Activated CD4-positive, alpha-beta memory T cell treated with anti-CD3 and anti-CD28 coated beads, Interleukin-2, amount 10 ng/mL, durations not matched to agents 7 days and 5 days (primary cell): ENCODE results near the gene HEPHL1. TPM values are rescaled to one million over a fixed set of nuclear protein-coding genes. Genes with fewer than 3 reads are reported as not detected.

ENCODE experiments used
- CTCF ChIA-PET: fragments of 350-600 bp; sonication (Branson Sonifier 250); formaldehyde crosslinking; loops from one replicate; lab custom pipeline; 2021; ENCODE audit warnings: antibody characterized with exemption, inconsistent platforms; lab: Charles Lee
- POLR2A ChIA-PET: fragments of 350-600 bp; sonication (Branson Sonifier 250); formaldehyde crosslinking; loops from one replicate; lab custom pipeline; 2021; ENCODE audit warnings: antibody characterized with exemption; lab: Charles Lee
- DNase-seq: peaks from one replicate; pipeline ENCODE4 v3.0.0-alpha.2; 2020
- H3K27ac Mint-ChIP-seq: one replicate; pipeline ENCODE4 v1.8.0; 2021; ENCODE audit warnings: mild to moderate bottlenecking, mixed read lengths
- H3K27me3 Mint-ChIP-seq: one replicate; pipeline ENCODE4 v1.8.0; 2021; ENCODE audit warnings: mixed read lengths
- H3K36me3 Mint-ChIP-seq: one replicate; pipeline ENCODE4 v1.8.0; 2021; ENCODE audit warnings: low read depth, mixed read lengths
- H3K4me1 Mint-ChIP-seq: one replicate; pipeline ENCODE4 v1.8.0; 2021; ENCODE audit warnings: mixed read lengths
- H3K4me3 Mint-ChIP-seq: one replicate; pipeline ENCODE4 v1.8.0; 2021; ENCODE audit warnings: mild to moderate bottlenecking, mixed read lengths
- H3K9me3 Mint-ChIP-seq: one replicate; pipeline ENCODE4 v1.8.0; 2021; ENCODE audit warnings: mixed read lengths
- total RNA-seq, 2 experiments: library from RNA; stranded (reverse); gene quantifications; one replicate each; pipeline ENCODE4 v1.2.3, GENCODE V29; 2021

HEPHL1 gene
- total RNA-seq, 2 experiments from 2014 or later, result not detected

DNA sequence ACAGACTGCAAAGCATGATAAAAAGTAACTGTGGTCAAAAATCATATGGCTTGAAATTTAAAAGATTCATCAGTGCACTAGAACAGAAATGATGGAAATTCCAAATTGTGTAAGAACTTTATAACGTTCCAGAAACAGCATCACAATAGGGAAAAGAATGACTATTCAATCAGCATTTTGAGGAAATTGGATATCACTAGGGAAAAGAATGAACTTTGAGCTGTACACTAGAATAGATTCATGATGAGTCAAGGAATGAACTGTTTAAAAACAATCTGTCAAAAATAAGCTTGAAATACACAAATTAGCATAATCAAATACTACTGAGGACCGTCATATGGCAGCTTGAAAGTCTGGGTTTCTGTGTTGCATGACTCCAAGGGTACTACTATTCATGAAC is 20.5 kb upstream of the HEPHL1 start:
- Mint-ChIP-seq H3K4me1 (no peaks in the 10 kb centered on the region), H3K4me3 (no peak overlapping the region), H3K27me3 (no peaks in the 10 kb centered on the region), H3K9me3 (peaks cover 3% of the 10 kb centered on the region), H3K27ac (no peak overlapping the region), H3K36me3 (no peaks in the 10 kb centered on the region)
- ChIA-PET CTCF (no interaction called here), POLR2A (no interaction called here)
- DNase-seq, result no peak

DNA sequence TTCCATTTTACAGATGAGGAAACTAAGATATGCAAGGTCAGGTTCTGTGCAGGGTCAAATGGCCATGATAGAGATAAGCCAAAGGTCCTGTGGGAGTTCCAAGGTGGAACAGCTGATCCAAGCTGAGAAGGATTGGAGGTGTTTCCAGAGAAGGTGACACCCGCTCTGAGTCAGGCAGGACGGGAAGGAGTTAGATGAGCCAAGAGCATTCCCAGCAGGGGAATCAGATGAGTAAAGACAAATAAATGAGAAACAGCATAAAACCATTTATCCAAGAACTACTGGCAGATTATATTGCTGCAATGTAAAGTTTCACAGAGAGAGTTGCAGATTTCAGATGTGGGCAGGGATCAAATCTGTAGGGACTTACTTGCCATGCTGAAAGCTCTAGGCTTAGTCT is 18.9 kb upstream of the HEPHL1 start:
- Mint-ChIP-seq H3K36me3 (no peaks in the 10 kb centered on the region), H3K4me1 (no peaks in the 10 kb centered on the region), H3K9me3 (peaks cover 3% of the 10 kb centered on the region), H3K27me3 (no peaks in the 10 kb centered on the region), H3K27ac (no peak overlapping the region), H3K4me3 (no peak overlapping the region)
- CTCF ChIA-PET, result no interaction called here
- DNase-seq, result no peak
- POLR2A ChIA-PET, result no interaction called here

DNA sequence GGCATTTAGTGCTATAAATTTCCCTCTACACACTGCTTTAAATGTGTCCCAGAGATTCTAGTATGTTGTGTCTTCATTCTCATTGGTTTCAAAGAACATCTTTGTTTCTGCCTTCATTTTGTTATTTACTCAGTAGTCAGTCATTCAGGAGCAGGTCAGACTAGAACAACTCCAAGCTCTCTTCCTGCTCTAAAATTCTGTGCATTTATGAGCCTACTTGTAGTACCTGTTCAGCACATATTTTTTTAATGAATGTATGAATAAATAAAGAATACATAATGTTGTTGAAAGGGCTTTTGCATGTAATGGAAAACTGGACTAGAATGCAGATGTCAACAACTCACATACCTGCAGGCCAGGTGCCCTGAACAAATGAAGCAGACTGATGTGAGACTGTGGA is 13.7 kb upstream of the HEPHL1 start:
- Mint-ChIP-seq H3K27ac (no peak overlapping the region), H3K9me3 (no peaks in the 10 kb centered on the region), H3K27me3 (no peaks in the 10 kb centered on the region), H3K36me3 (no peaks in the 10 kb centered on the region), H3K4me1 (no peaks in the 10 kb centered on the region), H3K4me3 (no peak overlapping the region)
- no peak for DNase-seq
- ChIA-PET POLR2A (no interaction called here), CTCF (no interaction called here)

DNA sequence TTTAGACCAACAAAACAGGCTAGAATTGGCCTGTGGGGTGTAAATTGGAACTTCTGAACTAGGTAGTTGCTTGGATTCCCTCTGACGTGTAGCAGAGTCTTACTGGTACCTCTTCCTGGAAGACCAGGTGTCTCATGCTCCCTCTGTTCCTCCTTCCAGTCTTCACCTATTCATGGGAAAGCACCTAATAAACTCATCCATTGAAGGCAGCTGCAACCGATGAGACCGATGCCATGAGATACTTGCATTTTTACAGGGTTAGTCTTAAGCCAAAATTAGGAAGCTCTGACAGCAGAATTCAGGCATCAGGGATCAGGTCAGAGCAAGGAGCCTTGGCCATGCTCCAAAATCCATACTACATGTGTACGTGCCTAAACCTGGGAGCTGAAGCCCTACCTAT is 13.2 kb upstream of the HEPHL1 start:
- ChIA-PET POLR2A (no interaction called here), CTCF (no interaction called here)
- DNase-seq, result no peak
- Mint-ChIP-seq H3K27me3 (no peaks in the 10 kb centered on the region), H3K27ac (no peak overlapping the region), H3K4me1 (no peaks in the 10 kb centered on the region), H3K9me3 (no peaks in the 10 kb centered on the region), H3K4me3 (no peak overlapping the region), H3K36me3 (no peaks in the 10 kb centered on the region)

DNA sequence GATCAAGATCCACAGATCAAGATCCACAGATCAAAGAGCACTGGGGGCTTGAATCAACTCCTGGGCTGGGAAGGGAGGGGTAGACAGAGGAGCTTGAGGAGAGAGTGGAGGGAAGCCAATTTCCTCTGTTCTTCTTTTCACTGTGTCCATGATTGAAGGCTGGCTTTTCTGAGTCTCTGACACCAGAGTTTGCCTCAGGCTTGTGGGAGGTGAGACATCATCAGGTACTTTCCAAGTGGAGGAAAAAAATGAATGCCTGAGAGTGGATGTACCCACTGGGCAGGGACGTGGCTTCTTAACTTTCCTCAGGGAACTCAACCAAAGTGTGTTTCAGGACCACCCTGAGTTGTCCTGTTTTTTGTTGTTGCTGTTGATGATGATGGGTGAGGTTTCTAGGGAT is 11.0 kb upstream of the HEPHL1 start:
- CTCF ChIA-PET, result no interaction called here
- no peak for DNase-seq
- Mint-ChIP-seq H3K4me1 (no peaks in the 10 kb centered on the region), H3K27ac (no peak overlapping the region), H3K9me3 (no peaks in the 10 kb centered on the region), H3K4me3 (no peak overlapping the region), H3K36me3 (no peaks in the 10 kb centered on the region), H3K27me3 (no peaks in the 10 kb centered on the region)
- POLR2A ChIA-PET, result no interaction called here

DNA sequence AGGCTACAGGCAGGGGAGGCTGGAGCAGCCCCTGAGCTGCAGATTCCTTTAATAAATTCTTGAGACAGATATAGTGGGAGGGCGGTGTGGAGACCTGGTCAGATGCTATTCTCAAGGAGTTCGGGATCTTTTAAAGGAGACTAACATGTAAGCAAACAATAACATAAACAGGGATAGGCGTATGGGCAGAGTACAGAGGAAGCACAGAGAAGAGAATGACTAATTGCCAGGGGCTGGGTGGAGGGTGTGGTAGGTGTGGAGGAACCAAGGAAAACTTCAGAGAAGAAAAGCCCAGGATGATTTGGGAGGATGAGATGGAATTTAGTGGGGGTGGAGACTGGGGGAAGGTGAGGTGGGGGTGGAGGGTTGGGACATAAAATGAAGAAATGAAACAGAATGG is 9.7 kb upstream of the HEPHL1 start:
- H3K4me3 Mint-ChIP-seq, result no peak overlapping the region
- H3K4me1 Mint-ChIP-seq, result no peaks in the 10 kb centered on the region
- no peaks in the 10 kb centered on the region for H3K27me3 Mint-ChIP-seq
- ChIA-PET POLR2A (no interaction called here), CTCF (no interaction called here)
- H3K36me3 Mint-ChIP-seq, result no peaks in the 10 kb centered on the region
- DNase-seq, result no peak
- H3K9me3 Mint-ChIP-seq, result no peaks in the 10 kb centered on the region
- no peak overlapping the region for H3K27ac Mint-ChIP-seq

DNA sequence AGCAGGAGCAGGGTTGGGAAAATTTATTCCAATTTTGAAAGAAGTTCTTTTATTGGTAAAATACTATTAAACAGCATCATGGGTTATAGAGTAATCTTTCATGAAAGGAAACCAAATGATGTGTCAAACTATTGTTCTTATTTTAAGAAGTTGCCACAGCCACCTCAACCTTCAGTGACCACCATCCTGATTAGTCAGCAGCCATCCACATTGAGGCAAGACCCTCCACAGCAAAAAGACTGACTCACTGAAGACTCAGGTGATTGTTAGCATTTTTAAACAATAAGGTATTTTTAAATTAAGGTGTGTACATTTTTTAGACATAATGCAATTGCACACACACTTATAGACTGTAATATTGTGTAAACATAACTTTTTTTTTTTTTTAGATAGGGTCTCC is 3.7 kb upstream of the HEPHL1 start:
- Mint-ChIP-seq H3K27ac (no peak overlapping the region), H3K4me3 (no peak overlapping the region), H3K27me3 (no peaks in the 10 kb centered on the region), H3K9me3 (no peaks in the 10 kb centered on the region), H3K36me3 (no peaks in the 10 kb centered on the region), H3K4me1 (no peaks in the 10 kb centered on the region)
- ChIA-PET POLR2A (no interaction called here), CTCF (no interaction called here)
- DNase-seq, result no peak

DNA sequence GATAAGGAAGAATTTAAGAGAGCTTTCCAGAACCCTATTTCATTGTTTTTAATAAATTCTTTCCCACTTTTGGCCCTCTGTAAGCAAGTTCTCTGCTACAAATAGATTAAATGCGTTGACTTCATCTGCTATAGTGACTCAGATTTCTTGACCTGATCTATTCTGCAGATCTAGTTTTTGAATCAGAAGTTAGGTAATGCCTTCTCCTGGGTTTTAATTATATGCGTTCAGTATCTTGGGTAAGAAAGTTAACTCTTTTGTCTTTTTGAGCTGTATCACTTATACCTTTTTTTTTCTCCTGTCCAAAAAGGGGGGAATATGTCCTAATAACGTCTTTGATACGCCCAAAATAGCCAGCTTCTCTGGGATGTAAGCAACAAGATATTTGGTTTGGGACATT is 2.4 kb upstream of the HEPHL1 start:
- no peak for DNase-seq
- H3K27ac Mint-ChIP-seq, result no peak overlapping the region
- no peaks in the 10 kb centered on the region for H3K4me1 Mint-ChIP-seq
- H3K27me3 Mint-ChIP-seq, result no peaks in the 10 kb centered on the region
- ChIA-PET CTCF (interaction anchor here (0.7 kb wide), 3 partner anchors 158 to 868 kb away, joined by 3 to 5 read pairs (median 4); no protein-coding TSS in a partner anchor), POLR2A (no interaction called here)
- no peaks in the 10 kb centered on the region for H3K36me3 Mint-ChIP-seq
- no peak overlapping the region for H3K4me3 Mint-ChIP-seq
- no peaks in the 10 kb centered on the region for H3K9me3 Mint-ChIP-seq

DNA sequence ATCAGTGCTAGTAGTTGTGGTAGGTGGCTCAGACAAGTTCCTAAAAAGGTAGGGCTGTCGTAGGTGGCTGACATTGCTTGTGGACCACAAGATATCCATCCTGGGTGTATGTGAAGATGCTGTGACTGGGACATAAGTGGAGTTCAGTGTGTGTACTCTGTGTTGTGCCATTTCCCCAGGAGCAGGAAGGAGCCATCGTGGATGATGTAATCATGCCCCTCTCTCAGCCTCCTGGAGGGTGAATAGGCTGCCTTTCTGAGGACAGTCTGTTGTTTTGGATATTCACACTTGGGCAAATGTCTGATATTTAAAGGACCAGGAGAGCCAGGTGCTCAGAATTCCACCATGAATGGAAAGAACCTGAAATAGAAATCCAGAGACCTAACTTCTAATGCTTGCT is 2.7 kb downstream of the HEPHL1 start:
- Mint-ChIP-seq H3K27me3 (no peaks in the 10 kb centered on the region), H3K36me3 (no peaks in the 10 kb centered on the region), H3K27ac (no peak overlapping the region), H3K4me1 (no peaks in the 10 kb centered on the region), H3K9me3 (no peaks in the 10 kb centered on the region), H3K4me3 (no peak overlapping the region)
- DNase-seq, result no peak
- ChIA-PET POLR2A (no interaction called here), CTCF (no interaction called here)

DNA sequence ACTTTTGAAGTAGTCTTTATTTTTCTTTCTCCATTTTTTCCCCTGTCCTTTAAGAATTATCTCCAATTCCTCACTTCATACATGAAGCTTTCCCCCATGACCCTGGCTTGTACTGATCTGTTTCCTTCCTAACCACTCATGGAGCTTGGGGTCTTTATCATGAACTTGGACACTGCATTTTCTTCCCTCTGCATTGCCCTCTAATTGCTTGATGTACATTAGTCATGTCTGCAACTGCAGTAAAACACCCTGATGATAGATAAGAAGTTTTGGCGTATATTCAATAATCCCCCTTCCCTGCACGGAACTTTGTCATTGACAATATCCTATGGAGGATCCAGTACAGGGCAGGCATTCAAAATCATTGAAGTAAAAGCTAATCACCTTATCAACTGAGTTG is 3.4 kb downstream of the HEPHL1 start:
- CTCF ChIA-PET, result no interaction called here
- Mint-ChIP-seq H3K27me3 (no peaks in the 10 kb centered on the region), H3K4me3 (no peak overlapping the region), H3K27ac (no peak overlapping the region), H3K4me1 (no peaks in the 10 kb centered on the region), H3K36me3 (no peaks in the 10 kb centered on the region), H3K9me3 (no peaks in the 10 kb centered on the region)
- DNase-seq, result no peak
- POLR2A ChIA-PET, result no interaction called here

DNA sequence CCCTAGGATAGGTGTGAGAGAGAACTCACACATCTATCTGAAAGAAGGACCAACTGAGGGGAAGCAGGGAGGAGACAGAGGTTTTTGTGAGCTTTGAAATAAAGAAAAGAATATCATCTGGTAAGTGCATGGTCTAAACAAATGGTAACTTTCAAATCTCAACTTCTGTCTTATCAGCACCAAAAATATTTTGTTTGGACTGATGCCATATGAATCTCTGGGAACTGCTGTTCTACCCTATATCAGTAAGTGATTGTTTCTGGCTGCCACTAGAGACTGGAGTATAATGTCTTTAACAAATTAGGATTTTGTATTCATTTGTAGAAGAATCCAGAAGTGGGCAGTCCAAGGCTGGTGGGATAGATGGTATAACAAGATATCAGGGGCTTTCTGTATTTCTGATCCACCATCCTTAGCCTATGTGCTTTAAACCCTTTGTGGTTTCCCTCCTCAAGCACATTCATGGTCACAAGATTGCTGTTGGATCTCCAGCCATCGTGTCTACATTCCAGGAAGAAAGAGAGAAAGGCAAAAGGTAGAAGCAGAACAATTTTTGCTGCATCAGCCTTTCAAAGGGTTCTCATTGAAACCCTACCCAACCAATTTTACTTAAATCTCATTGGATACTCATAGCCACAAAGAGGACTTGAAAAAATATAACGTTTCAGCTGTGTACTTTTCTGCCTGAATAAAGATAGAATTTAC is 4.7 kb downstream of the HEPHL1 start:
- no peak for DNase-seq
- Mint-ChIP-seq H3K9me3 (no peaks in the 10 kb centered on the region), H3K27ac (no peak overlapping the region), H3K4me3 (no peak overlapping the region), H3K4me1 (no peaks in the 10 kb centered on the region), H3K36me3 (no peaks in the 10 kb centered on the region), H3K27me3 (no peaks in the 10 kb centered on the region)
- POLR2A ChIA-PET, result no interaction called here
- CTCF ChIA-PET, result no interaction called here

DNA sequence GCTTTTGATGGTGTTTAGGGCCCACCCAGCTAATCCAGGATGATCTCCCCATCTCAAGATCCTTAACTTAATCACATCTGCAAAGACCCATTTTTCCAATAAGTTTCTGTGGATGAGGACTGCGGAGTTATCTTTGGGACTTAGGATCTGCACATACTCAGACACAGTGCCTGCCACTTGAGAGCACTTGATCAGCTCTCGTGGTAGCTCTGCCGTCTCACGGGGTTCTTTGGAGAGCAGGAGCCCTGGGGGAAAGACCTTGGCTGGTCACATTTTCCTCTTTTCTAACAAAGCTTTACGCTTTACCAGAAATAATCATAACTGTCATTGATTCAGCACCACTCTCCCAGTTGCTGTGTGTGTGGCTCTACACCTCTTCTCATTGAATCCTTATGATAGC is 6.1 kb downstream of the HEPHL1 start:
- Mint-ChIP-seq H3K27ac (no peak overlapping the region), H3K4me1 (no peaks in the 10 kb centered on the region)

DNA sequence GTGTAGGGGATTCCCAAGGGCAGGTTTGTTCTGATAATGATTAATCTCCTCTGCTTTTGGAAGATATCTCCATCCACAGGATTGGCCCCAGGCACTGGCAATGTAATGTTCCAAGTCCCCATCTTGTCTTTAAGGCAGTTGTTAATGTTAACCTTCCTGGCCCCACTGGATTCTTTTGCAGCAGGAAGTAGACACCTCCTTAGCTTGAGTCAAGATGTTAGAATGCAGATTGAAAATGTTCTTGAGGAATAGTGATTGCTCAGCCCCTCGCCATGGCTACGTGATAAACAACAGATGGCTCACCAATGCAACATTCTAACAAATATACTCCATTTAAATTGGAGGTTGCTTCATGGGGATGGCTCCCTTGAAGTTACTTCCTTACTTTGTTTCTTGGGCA is 7.3 kb downstream of the HEPHL1 start:
- CTCF ChIA-PET, result no interaction called here
- Mint-ChIP-seq H3K4me1 (no peaks in the 10 kb centered on the region), H3K27ac (no peak overlapping the region), H3K27me3 (no peaks in the 10 kb centered on the region), H3K36me3 (no peaks in the 10 kb centered on the region), H3K4me3 (no peak overlapping the region), H3K9me3 (no peaks in the 10 kb centered on the region)
- DNase-seq, result no peak
- POLR2A ChIA-PET, result no interaction called here

More for the DNA sequence above, 6.1 kb downstream of the HEPHL1 start:
- Mint-ChIP-seq H3K27me3 (no peaks in the 10 kb centered on the region), H3K9me3 (no peaks in the 10 kb centered on the region), H3K4me3 (no peak overlapping the region), H3K36me3 (no peaks in the 10 kb centered on the region)
- CTCF ChIA-PET, result no interaction called here
- DNase-seq, result no peak
- POLR2A ChIA-PET, result no interaction called here

DNA sequence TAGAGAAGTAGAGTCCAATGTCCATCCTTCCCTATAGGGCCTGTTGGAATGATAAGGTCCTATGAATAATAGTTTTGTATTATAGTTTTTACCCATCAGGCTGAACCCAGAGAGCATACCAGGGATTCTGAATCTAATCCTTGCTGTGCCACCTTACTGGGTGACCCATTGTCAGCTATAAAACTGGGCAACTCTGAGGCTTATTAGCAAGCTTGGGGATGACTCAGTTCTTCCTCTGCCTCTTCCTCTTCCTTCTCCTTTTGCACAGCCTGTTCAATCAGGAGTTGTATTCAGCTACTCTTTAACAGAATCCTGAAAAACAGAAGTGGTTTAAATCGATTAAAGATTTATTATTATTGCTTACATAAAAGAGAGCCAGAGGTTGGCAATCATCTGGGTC is 8.9 kb downstream of the HEPHL1 start:
- no peak overlapping the region for H3K4me3 Mint-ChIP-seq
- peaks cover 2% of the 10 kb centered on the region for H3K9me3 Mint-ChIP-seq
- H3K27me3 Mint-ChIP-seq, result no peaks in the 10 kb centered on the region
- ChIA-PET CTCF (no interaction called here), POLR2A (no interaction called here)
- DNase-seq, result no peak
- no peak overlapping the region for H3K27ac Mint-ChIP-seq
- no peaks in the 10 kb centered on the region for H3K36me3 Mint-ChIP-seq
- no peaks in the 10 kb centered on the region for H3K4me1 Mint-ChIP-seq
